Activated CD8-positive, alpha-beta T cell treated with anti-CD3 and anti-CD28 coated beads, Interleukin-2, amount 10 ng/mL, durations not matched to agents 7 days and 5 days (primary cell): ENCODE data around the gene ZNF580. TPM values are rescaled to one million over a fixed set of nuclear protein-coding genes. Genes with fewer than 3 reads are reported as not detected.

Experiments used
- ATAC-seq: fragments of 150-1000 bp; cut with Tn5 transposase; one replicate; pipeline ENCODE4 v1.10.0; 2021; ENCODE audit warnings: moderate library complexity
- CTCF ChIA-PET: fragments of 350-600 bp; sonication (Branson Sonifier 250); formaldehyde crosslinking; loops from one replicate; lab custom pipeline; 2021; ENCODE audit warnings: antibody characterized with exemption; lab: Charles Lee
- POLR2A ChIA-PET: fragments of 350-600 bp; sonication (Branson Sonifier 250); formaldehyde crosslinking; loops from one replicate; lab custom pipeline; 2021; ENCODE audit warnings: antibody characterized with exemption; lab: Charles Lee
- DNase-seq: peaks from one replicate; pipeline ENCODE4 v3.0.0-alpha.2; 2020
- H3K27ac Mint-ChIP-seq: one replicate; pipeline ENCODE4 v1.8.0; 2021; ENCODE audit warnings: mild to moderate bottlenecking, mixed read lengths
- H3K27me3 Mint-ChIP-seq: one replicate; pipeline ENCODE4 v1.8.0; 2021; ENCODE audit warnings: low read depth, mixed read lengths
- H3K36me3 Mint-ChIP-seq: one replicate; pipeline ENCODE4 v1.8.0; 2021; ENCODE audit warnings: low read depth, mixed read lengths
- H3K4me1 Mint-ChIP-seq: one replicate; pipeline ENCODE4 v1.8.0; 2021; ENCODE audit warnings: low read depth, mixed read lengths
- H3K4me3 Mint-ChIP-seq: one replicate; pipeline ENCODE4 v1.8.0; 2021; ENCODE audit warnings: mild to moderate bottlenecking, mixed read lengths
- H3K9me3 Mint-ChIP-seq: one replicate; pipeline ENCODE4 v1.8.0; 2022; ENCODE audit warnings: mixed read lengths; ENCODE audit not compliant: insufficient read depth
- total RNA-seq, 2 experiments: library from RNA; stranded (reverse); gene quantifications; one replicate each; pipeline ENCODE4 v1.2.3, GENCODE V29; 2021

The ZNF580 gene
- total RNA-seq, 2 experiments from 2014 or later, result 30.2 to 32.1 TPM

- Mint-ChIP-seq H3K4me3 (no peak overlapping the region), H3K9me3 (no peaks in the 10 kb centered on the region), H3K36me3 (peaks cover 72% of the 10 kb centered on the region), H3K4me1 (peaks cover 21% of the 10 kb centered on the region), H3K27me3 (no peaks in the 10 kb centered on the region), H3K27ac (no peak overlapping the region)
- POLR2A ChIA-PET, result interaction anchor here (0.9 to 1.4 kb wide), 2 partner anchors 13 to 25 kb away, joined by 3 to 6 read pairs; partner anchors contain the start of gene U2AF2
- DNase-seq, result no peak
- no peak for ATAC-seq
- CTCF ChIA-PET, result interaction anchor here (0.7 kb wide), 1 partner anchor 59 kb away, joined by 6 read pairs; no protein-coding TSS in a partner anchor
Measured at GRCh38 chr19:55667511-55667910, 26.7 kb downstream of the ZNF580 start.

- Mint-ChIP-seq H3K27me3 (no peaks in the 10 kb centered on the region), H3K4me1 (peaks cover 17% of the 10 kb centered on the region), H3K9me3 (no peaks in the 10 kb centered on the region), H3K27ac (no peak overlapping the region), H3K4me3 (no peak overlapping the region), H3K36me3 (peaks cover 68% of the 10 kb centered on the region)
- POLR2A ChIA-PET, result interaction anchor here (0.9 kb wide), 1 partner anchor 25 kb away, joined by 3 read pairs; no protein-coding TSS in a partner anchor
- CTCF ChIA-PET, result no interaction called here
- DNase-seq (no peak), ATAC-seq (no peak)
Measured at GRCh38 chr19:55667958-55668357, 27.2 kb downstream of the ZNF580 start.

DNA sequence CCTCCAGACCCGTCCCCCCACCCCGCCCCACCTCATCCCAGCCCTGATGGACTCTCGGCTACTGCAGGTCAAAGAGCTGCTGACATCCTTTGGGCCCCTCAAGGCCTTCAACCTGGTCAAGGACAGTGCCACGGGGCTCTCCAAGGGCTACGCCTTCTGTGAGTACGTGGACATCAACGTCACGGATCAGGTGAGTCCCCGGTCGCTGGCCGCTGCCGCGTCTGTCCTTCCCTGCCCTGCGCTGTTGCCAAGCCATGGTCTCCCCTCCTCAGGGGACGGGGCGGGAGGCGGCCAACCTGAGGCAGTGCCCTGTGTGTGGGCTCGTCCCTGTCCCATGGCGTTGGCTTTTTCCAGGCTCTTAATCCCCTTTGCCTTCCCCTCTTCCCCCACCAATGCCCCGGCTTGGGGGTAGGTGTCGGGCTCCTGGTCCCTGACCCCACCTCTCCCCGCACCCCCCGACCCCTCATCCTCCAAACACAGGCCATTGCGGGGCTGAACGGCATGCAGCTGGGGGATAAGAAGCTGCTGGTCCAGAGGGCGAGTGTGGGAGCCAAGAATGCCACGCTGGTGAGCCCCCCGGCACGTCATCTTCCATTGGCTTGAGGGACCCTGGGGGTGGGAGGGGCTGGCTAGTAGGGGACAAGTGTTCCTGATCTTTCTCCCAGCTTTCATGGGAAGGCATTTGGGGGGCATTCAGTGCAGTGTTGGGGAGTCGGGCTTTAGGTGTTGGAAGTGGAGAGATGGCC is 28.0 kb downstream of the ZNF580 start:
- no peaks in the 10 kb centered on the region for H3K9me3 Mint-ChIP-seq
- H3K4me1 Mint-ChIP-seq, result peaks cover 25% of the 10 kb centered on the region
- H3K36me3 Mint-ChIP-seq, result peaks cover 66% of the 10 kb centered on the region
- no peak for ATAC-seq
- H3K27ac Mint-ChIP-seq, result no peak overlapping the region
- DNase-seq, result no peak
- ChIA-PET CTCF (no interaction called here), POLR2A (no interaction called here)
- no peaks in the 10 kb centered on the region for H3K27me3 Mint-ChIP-seq
- H3K4me3 Mint-ChIP-seq, result no peak overlapping the region

- H3K9me3 Mint-ChIP-seq, result no peaks in the 10 kb centered on the region
- DNase-seq, result no peak
- ChIA-PET CTCF (no interaction called here), POLR2A (no interaction called here)
- no peak overlapping the region for H3K4me3 Mint-ChIP-seq
- peaks cover 30% of the 10 kb centered on the region for H3K4me1 Mint-ChIP-seq
- no peak for ATAC-seq
- H3K27ac Mint-ChIP-seq, result no peak overlapping the region
- no peaks in the 10 kb centered on the region for H3K27me3 Mint-ChIP-seq
- H3K36me3 Mint-ChIP-seq, result peaks cover 63% of the 10 kb centered on the region
Measured at GRCh38 chr19:55669418-55670279, 28.8 kb downstream of the ZNF580 start.

- CTCF ChIA-PET, result interaction anchor here (0.8 to 1.7 kb wide), 3 partner anchors 14 to 37 kb away, joined by 9 read pairs; partner anchors contain the start of gene U2AF2
- Mint-ChIP-seq H3K4me3 (no peak overlapping the region), H3K4me1 (peaks cover 30% of the 10 kb centered on the region), H3K27me3 (no peaks in the 10 kb centered on the region), H3K36me3 (peaks cover 61% of the 10 kb centered on the region), H3K9me3 (no peaks in the 10 kb centered on the region), H3K27ac (no peak overlapping the region)
- no peak for DNase-seq
- no peak for ATAC-seq
- POLR2A ChIA-PET, result interaction anchor here (0.6 kb wide), 1 partner anchor 75 kb away, joined by 3 read pairs; no protein-coding TSS in a partner anchor
Measured at GRCh38 chr19:55670280-55671053, 29.7 kb downstream of the ZNF580 start.

DNA sequence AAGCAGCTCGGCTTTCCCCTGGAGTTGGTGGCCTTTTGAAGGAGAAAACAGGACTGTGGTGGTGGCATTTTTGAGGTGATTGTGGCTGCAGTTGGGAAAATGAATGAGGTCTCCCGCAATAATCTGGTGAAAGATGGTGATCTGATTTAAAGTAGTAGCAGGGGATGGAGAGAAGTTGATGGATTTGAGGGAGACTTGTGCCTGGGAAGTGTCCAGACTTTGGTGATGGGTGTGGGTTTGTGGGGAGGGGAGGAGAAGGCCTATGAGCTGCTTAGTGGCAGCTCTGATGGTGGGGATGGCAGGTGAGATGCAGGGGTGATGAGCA is 30.2 kb downstream of the ZNF580 start:
- Mint-ChIP-seq H3K4me1 (peaks cover 34% of the 10 kb centered on the region), H3K9me3 (no peaks in the 10 kb centered on the region), H3K27me3 (no peaks in the 10 kb centered on the region), H3K27ac (no peak overlapping the region), H3K36me3 (peaks cover 59% of the 10 kb centered on the region), H3K4me3 (no peak overlapping the region)
- POLR2A ChIA-PET, result interaction anchor here (0.6 to 1.0 kb wide), 2 partner anchors 75 to 511 kb away, joined by 3 read pairs; no protein-coding TSS in a partner anchor
- DNase-seq (no peak), ATAC-seq (no peak)
- CTCF ChIA-PET, result interaction anchor here (0.8 to 1.7 kb wide), 4 partner anchors 14 to 64 kb away, joined by 3 to 9 read pairs (median 9); partner anchors contain the start of gene U2AF2

DNA sequence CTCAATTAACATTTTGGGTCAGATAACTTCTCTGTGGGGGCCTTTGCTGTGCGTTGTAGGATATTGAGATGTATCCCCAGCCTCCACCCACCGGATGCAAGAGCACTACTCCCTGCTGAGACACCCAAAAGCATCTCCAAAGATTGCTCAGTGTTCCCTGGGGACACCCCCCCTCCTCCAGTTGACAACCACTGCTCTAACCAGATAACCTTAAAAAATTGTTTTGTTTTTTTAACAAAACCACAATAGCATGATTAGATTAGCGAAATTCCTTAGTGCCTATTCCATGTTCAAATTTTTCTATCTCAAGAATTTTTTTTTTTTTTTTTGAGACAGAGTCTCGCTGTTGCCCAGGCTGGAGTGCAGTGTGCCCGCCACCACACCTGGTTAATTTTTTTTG is 31.6 kb downstream of the ZNF580 start:
- H3K27ac Mint-ChIP-seq, result no peak overlapping the region
- H3K9me3 Mint-ChIP-seq, result no peaks in the 10 kb centered on the region
- H3K36me3 Mint-ChIP-seq, result peaks cover 59% of the 10 kb centered on the region
- CTCF ChIA-PET, result interaction anchor here (0.8 to 1.7 kb wide), 4 partner anchors 9 to 66 kb away, joined by 3 to 9 read pairs (median 4); no protein-coding TSS in a partner anchor
- peaks cover 48% of the 10 kb centered on the region for H3K4me1 Mint-ChIP-seq
- DNase-seq (no peak), ATAC-seq (no peak)
- H3K4me3 Mint-ChIP-seq, result no peak overlapping the region
- no peaks in the 10 kb centered on the region for H3K27me3 Mint-ChIP-seq
- POLR2A ChIA-PET, result interaction anchor here (1.1 kb wide), 1 partner anchor 15 kb away, joined by 3 read pairs; no protein-coding TSS in a partner anchor

- CTCF ChIA-PET, result interaction anchor here (1.0 to 1.3 kb wide), 2 partner anchors 19 to 42 kb away, joined by 3 to 5 read pairs; partner anchors contain the start of gene U2AF2
- POLR2A ChIA-PET, result interaction anchor here (0.8 kb wide), 1 partner anchor 20 kb away, joined by 3 read pairs; no protein-coding TSS in a partner anchor
- DNase-seq, result no peak
- Mint-ChIP-seq H3K4me3 (peak overlapping the region; percentile 9), H3K27me3 (no peaks in the 10 kb centered on the region), H3K4me1 (peaks cover 57% of the 10 kb centered on the region), H3K9me3 (no peaks in the 10 kb centered on the region), H3K36me3 (peaks cover 63% of the 10 kb centered on the region), H3K27ac (peak overlapping the region; percentile 69)
- no peak for ATAC-seq
Measured at GRCh38 chr19:55673465-55673864, 32.7 kb downstream of the ZNF580 start.

GRCh38 chr19:55673889-55674288 is 33.1 kb downstream of the ZNF580 start:
- POLR2A ChIA-PET, result interaction anchor here (0.8 kb wide), 1 partner anchor 21 kb away, joined by 3 read pairs; no protein-coding TSS in a partner anchor
- ATAC-seq (no peak), DNase-seq (no peak)
- Mint-ChIP-seq H3K4me1 (peaks cover 61% of the 10 kb centered on the region), H3K4me3 (peak overlapping the region; percentile 41), H3K36me3 (peaks cover 67% of the 10 kb centered on the region), H3K27me3 (no peaks in the 10 kb centered on the region), H3K27ac (peak overlapping the region; percentile 69), H3K9me3 (no peaks in the 10 kb centered on the region)
- CTCF ChIA-PET, result interaction anchor here (1.0 to 1.3 kb wide), 2 partner anchors 19 to 42 kb away, joined by 3 to 5 read pairs; partner anchors contain the start of gene U2AF2

DNA sequence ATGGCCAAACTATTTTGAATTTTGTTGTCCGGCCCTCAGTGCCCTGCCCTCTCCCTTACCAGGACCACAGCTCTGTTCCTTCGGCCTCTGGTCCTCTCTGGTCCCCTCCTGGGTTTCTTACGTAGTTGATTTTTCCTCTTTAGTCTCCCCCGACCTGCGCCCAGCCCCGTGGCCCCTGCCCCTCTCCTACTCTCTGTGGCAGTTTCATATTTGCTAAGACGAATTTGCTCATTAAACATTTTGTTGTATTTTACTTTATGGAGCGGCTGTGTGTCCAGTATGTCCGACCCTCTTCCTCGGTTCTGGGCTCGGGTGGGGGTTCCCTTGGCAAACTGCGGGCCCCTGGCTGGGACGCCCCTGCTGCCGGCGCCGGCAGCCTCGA is 33.6 kb downstream of the ZNF580 start:
- ChIA-PET POLR2A (interaction anchor here (0.9 kb wide), 1 partner anchor 20 kb away, joined by 3 read pairs; the partner anchor contains the start of gene U2AF2), CTCF (no interaction called here)
- peak overlapping the region; percentile 81 for H3K27ac Mint-ChIP-seq
- H3K4me1 Mint-ChIP-seq, result peaks cover 64% of the 10 kb centered on the region
- H3K9me3 Mint-ChIP-seq, result no peaks in the 10 kb centered on the region
- no peak for ATAC-seq
- peaks cover 63% of the 10 kb centered on the region for H3K36me3 Mint-ChIP-seq
- DNase-seq, result no peak
- H3K27me3 Mint-ChIP-seq, result no peaks in the 10 kb centered on the region
- H3K4me3 Mint-ChIP-seq, result peak overlapping the region; percentile 41
